GM12872 (cell line): ENCODE data around the gene DSCAML1.

ENCODE experiments used
- TF ChIP-seq, protein P1 (sequence below): IDR thresholded peaks from 3 replicates; pipeline ENCODE4 v1.5.1; 2011; ENCODE audit warnings: low read depth, mild to moderate bottlenecking, low read length, moderate library complexity; ENCODE audit not compliant: insufficient read depth

Gene DSCAML1

DNA sequence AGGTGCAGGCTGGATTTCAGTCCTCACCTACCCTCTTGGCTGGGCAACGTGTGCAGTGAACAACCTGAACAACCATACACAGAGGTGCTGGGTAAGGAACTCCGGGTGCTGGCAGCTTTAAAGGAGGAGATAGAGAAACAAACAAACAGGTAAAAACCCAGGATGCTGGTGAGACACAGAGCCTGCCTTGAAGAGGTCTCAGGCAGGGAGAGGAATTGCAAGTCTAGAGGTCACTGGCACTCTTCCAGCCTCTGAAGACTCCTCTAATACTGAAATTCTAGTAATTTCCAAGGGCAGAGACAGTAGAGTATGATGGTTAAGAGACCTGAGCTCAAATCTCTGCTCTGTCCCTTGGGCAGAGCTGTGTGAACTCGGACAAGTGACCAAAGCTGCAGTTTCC, 276.8 kb downstream of the DSCAML1 start:
- TF ChIP-seq, protein P1, sequence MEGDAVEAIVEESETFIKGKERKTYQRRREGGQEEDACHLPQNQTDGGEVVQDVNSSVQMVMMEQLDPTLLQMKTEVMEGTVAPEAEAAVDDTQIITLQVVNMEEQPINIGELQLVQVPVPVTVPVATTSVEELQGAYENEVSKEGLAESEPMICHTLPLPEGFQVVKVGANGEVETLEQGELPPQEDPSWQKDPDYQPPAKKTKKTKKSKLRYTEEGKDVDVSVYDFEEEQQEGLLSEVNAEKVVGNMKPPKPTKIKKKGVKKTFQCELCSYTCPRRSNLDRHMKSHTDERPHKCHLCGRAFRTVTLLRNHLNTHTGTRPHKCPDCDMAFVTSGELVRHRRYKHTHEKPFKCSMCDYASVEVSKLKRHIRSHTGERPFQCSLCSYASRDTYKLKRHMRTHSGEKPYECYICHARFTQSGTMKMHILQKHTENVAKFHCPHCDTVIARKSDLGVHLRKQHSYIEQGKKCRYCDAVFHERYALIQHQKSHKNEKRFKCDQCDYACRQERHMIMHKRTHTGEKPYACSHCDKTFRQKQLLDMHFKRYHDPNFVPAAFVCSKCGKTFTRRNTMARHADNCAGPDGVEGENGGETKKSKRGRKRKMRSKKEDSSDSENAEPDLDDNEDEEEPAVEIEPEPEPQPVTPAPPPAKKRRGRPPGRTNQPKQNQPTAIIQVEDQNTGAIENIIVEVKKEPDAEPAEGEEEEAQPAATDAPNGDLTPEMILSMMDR: 0 out of 3 replicates have a peak, but pooled peaks have one; percentile 18

DNA sequence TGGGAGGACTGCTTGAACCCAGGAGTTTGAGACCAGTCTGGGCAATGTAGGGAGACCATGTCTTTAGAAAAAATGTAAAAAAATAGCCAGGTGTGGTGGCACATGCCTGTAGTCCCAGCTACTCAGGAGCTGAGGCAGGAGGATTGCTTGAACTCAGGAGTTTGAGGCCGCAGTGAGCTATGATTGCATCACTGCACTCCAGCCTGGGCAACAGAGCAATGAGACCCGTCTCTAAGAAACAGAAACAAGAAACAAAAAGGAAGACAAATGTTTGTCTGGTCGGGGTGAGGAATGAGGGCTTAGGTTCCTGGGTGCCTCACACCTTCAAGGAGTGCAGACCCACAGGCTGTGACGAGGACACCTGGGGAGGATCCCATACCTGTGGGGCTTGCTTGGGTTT, 277.4 kb downstream of the DSCAML1 start:
- TF ChIP-seq, protein P1: no peak

GRCh38 chr11:117519170-117519569, 277.8 kb downstream of the DSCAML1 start:
- TF ChIP-seq, protein P1: no peak

DNA sequence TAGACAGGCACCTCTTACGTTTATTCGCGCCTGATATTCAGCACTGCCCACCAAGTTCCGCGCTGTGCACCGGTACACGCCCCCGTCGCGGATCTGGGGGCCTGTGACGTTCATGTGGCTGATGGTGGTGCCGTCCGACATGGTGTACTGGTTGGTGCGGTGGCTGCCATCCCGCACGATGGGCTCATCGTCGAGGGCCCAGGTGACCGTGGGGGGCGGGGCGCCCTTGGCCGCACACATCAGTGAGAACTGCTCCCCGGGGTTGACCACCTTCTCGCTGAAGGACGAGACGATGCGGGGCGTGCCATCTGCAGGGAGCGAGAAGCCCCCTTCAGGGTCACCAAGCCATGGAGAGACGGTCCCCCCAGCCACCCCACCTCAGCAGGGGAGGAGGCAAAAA, 278.6 kb downstream of the DSCAML1 start:
- TF ChIP-seq, protein P1: no peak

DNA sequence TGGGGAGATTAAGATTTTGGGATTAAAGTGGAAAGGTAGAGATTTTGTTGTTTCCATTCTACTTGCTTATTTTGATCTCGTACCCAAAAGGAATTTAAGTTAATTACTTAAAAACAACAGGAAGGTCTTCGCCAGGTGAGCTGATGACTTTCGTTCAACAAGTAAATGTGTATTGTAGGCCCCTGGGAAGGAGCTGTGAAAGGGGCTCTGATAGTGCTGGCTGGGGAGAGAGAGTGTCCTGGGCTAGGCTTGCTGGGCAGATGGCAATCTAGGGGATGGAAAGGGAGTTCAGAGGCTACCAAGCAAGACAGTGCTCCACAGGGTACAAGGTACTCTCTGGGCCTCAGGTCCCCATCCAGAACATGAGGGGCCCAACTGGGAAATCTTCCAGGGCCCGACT, 279.9 kb downstream of the DSCAML1 start:
- TF ChIP-seq, protein P1: no peak

- TF ChIP-seq, protein P1: no peak
Measured at GRCh38 chr11:117515892-117516787, 280.9 kb downstream of the DSCAML1 start.

DNA sequence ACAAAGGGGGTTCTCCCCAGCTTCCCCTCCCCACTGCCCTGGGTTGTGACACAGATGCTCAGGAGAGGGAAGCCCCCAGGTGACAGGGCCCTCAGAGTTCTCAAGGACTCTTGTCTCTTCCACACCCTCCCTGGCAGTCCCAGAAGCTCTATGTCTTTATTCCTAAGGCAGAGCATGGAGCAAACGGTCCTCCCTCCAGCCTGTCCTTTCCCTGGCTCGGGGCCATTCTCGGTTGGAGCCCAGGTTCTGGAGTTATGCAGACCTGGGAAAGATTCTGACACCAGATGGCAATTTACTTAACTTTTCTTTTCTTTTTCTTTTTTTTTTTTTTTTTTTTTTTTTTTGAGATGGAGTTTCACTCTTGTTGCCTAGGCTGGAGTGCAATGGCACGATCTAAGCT, 282.8 kb downstream of the DSCAML1 start:
- TF ChIP-seq, protein P1: no peak
